NAMALWA (cell line): ENCODE measurements around the gene CGB3.
"Not testable (repeated sequence)": the region's sequence is repeated elsewhere in the genome, so short reads cannot be mapped to it uniquely, and the experiment has no call there.

Experiments used
- DNase-seq: peaks from one replicate; pipeline ENCODE4 v3.0.0-alpha.2; 2015; ENCODE audit warnings: low spot score

The CGB3 gene

DNA sequence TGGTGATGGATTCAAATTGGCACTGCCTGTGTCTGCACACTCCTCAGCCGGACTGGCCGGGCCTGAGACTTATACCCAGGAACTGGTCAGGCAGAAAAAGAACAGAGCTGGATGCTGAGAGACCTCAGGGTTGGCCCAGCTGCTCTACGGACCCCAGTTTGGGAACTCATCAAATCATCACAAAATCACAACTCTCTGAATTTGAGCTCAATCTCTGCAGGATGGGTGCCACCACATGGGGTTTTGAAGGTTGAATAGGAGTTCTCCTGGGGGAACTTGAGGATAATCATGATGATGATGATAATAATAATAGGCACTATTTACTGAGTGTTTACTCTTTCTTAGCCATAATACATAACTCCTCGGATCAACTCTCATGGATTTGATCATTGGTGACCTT, 18.5 kb upstream of the CGB3 start:
- not testable (repeated sequence) for DNase-seq

DNA sequence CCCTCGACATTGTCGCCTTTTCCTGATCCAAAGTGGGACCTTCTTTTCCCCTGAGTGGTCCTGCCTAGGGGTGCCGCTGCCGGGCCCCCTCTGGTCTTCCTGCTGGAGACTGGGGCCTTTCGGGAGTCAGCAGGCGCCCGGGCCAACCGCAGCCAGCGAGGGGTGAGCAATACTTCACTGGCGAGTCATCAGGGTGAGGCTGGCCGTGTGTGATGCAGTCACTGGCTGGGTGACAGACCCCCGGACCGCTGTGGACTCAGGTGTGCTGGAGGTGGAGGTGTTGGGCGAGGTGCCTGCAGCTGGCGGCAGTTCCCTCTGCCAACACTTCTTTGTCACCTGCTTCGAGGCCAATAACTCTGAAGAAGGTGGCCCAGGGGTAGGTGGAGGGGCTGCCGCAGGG, 18.0 kb upstream of the CGB3 start:
- no peak for DNase-seq

DNA sequence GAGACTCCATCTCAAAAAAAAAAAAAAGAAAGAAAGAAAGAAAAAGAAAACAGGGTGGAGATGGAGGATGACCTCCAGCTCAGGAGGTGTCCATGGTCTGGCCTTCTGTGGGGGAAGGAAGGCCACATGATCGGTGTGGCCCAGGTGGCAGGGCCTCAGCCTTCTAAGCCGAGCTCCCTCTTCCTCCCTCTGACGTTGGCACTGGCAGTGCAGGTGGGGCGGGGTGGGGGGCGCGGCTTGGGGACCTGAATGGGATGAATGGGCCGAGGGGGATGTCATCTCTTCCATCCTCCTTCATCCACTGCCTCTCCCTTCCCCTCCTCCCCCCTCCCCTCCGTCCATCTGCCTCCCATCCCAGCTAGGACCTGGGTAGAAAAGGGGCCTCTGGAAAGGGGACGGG, 15.6 kb upstream of the CGB3 start:
- DNase-seq: not testable (repeated sequence)

DNA sequence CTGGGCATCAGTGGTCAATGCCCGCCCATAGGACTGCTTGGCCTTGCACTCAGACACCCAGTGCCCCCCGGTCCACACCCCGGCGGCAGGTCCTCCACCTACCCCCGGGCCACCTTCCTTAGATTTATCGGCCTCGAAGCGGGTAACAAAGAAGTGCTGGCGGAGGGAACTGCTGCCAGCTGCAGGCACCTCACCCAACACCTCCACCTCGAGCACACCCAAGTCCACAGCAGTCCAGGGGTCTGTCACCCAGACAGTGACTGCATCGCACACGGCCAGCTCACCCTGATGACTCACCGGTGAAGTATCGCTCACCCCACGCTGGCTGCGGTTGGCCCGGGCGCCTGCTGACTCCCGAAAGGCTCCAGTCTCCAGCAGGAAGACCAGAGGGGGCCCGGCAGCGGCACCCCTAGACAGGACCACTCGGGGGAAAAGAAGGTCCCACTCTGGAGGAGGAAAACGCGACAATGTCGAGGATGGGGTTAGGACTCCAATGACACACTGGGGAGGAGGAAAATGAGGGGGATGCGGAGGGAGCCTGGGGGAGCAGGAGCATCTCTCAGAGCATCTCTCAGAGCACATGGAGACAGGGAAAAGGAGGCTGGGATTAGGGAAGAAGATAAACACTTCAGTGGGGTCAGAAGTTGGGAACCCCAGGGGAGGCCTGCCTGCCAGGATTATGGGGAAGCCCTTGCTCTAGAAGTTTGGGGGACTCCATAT, 14.6 kb upstream of the CGB3 start:
- DNase-seq: not testable (repeated sequence)

DNA sequence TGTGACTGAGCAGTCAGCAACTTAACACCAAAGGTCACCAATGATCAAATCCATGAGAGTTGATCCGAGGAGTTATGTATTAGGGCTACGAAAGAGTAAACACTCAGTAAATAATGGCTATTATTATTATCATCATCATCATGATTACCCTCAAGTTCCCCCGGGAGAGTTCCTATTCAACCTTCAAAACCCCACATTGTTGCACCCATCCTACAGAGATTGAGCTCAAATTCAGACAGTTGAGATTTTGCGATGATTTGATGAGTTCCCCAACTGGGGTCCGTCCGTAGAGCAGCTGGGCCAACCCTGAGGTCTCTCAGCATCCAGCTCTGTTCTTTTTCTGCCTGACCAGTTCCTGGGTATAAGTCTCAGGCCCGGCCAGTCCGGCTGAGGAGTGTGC, 14.0 kb upstream of the CGB3 start:
- not testable (repeated sequence) for DNase-seq

DNA sequence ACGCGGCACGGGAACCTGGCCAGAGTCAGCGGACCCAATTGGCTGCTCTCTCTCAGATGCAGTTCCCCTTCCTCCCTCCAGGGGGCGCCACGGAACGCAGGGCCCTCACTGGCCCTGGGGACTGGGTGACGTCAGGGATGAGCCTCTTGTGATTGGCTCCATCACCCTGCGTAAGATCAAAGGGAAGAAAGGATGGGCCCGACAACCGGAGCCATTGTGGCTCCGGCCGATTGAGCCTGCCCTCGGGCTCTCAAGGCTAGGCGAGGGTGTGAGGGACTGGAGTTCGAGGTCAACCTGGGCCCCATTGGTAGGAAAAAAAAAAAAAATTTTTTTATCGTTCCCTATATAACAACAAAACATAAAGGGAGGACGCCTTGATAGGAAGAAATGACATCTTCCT, 12.7 kb upstream of the CGB3 start, which contains the start of gene CGB1:
CGB1 (minus strand) TSS at position 81 of the 400 bp plus-strand sequence. CDS start 184 bp downstream, outside the sequence.
- DNase-seq: peak; percentile 75

DNA sequence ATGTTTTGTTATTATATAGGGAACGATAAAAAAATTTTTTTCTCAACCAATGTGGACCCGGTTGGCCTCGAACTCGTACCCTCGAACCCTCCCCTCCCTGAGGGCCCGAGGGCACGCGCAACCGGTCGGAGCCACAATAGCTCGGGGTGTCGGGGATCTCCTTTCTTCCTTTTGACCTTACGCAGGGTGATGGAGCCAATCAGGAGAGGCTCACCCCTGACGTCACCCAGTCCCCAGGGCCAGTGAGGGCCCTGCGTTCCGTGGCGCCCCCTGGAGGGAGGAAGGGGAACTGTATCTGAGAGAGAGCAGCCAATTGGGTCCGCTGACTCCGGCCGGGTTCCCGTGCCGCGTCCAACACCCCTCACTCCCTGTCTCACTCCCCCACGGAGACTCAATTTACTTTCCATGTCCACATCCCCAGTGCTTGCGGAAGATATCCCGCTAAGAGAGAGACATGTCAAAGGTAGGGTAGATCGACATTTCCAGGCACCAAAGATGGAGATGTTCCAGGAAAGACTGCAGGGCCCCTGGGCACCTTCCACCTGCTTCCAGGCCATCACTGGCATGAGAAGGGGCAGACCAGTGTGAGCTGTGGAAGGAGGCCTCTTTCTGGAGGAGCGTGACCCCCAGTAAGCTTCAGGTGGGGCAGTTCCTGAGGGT, 7.6 kb upstream of the CGB3 start, which contains the start of gene CGB2:
CGB2 (plus strand) TSS at position 249 of the 660 bp plus-strand sequence; CDS start at position 455, 206 bp downstream.
- DNase-seq: peak; percentile 51

DNA sequence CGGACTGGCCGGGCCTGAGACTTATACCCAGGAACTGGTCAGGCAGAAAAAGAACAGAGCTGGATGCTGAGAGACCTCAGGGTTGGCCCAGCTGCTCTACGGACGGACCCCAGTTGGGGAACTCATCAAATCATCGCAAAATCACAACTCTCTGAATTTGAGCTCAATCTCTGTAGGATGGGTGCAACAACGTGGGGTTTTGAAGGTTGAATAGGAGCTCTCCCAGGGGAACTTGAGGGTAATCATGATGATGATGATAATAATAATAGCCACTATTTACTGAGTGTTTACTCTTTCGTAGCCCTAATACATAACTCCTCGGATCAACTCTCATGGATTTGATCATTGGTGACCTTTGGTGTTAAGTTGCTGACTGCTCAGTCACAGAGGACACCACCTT, 6.2 kb upstream of the CGB3 start:
- DNase-seq: not testable (repeated sequence)

DNA sequence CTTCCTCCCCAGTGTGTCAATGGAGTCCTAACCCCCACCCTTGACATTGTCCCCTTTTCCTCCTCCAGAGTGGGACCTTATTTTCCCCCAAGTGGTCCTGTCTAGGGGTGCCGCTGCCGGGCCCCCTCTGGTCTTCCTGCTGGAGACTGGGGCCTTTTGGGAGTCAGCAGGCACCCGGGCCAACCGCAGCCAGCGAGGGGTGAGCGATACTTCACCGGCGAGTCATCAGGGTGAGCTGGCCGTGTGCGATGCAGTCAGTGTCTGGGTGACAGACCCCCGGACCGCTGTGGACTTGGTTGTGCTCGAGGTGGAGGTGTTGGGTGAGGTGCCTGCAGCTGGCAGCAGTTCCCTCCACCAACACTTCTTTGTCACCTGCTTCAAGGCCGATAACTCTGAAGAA, 5.6 kb upstream of the CGB3 start:
- not testable (repeated sequence) for DNase-seq

DNA sequence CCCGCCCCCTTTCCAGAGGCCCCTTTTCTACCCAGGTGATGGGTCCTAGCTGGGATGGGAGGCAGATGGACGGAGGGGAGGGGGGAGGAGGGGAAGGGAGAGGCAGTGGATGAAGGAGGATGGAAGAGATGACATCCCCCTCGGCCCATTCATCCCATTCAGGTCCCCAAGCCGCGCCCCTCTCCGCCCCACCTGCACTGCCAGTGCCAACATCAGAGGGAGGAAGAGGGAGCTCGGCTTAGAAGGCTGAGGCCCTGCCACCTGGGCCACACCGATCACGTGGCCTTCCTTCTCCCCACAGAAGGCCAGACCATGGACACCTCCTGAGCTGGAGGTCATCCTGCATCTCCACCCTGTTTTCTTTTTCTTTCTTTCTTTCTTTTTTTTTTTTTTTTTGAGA, 4.6 kb upstream of the CGB3 start:
- not testable (repeated sequence) for DNase-seq

DNA sequence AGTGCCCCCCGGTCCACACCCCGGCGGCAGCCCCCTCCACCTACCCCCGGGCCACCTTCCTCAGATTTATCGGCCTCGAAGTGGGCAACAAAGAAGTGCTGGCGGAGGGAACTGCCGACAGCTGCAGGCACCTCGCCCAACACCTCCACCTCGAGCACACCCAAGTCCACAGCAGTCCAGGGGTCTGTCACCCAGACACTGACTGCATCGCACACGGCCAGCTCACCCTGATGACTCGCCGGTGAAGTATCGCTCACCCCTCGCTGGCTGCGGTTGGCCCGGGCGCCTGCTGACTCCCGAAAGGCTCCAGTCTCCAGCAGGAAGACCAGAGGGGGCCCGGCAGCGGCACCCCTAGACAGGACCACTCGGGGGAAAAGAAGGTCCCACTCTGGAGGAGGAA, 1.5 kb upstream of the CGB3 start:
- not testable (repeated sequence) for DNase-seq

DNA sequence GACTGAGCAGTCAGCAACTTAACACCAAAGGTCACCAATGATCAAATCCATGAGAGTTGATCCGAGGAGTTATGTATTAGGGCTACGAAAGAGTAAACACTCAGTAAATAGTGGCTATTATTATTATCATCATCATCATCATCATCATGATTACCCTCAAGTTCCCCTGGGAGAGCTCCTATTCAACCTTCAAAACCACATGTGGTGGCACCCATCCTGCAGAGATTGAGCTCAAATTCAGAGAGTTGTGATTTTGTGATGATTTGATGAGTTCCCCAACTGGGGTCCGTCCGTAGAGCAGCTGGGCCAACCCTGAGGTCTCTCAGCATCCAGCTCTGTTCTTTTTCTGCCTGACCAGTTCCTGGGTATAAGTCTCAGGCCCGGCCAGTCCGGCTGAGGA, 955 bp upstream of the CGB3 start:
- not testable (repeated sequence) for DNase-seq

DNA sequence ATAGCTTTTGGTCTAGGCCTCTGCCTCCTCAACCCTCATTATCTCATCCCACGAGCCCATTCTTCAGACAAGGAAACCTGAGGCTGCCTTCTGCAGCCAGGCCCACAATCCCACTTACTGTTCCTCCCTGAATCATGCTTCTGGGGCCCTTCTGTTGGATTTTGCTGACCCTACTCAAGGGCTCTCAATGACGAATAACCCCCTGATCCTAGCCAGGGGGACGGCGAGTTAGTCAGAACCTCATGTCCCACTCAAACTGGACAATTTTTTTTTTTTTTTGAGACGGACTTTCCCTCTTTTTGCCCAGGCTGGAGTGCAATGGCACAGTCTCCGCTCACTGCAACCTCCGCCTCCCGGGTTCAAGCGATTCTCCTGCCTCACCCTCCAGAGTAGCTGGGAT, 2.0 kb downstream of the CGB3 start:
- no peak for DNase-seq

DNA sequence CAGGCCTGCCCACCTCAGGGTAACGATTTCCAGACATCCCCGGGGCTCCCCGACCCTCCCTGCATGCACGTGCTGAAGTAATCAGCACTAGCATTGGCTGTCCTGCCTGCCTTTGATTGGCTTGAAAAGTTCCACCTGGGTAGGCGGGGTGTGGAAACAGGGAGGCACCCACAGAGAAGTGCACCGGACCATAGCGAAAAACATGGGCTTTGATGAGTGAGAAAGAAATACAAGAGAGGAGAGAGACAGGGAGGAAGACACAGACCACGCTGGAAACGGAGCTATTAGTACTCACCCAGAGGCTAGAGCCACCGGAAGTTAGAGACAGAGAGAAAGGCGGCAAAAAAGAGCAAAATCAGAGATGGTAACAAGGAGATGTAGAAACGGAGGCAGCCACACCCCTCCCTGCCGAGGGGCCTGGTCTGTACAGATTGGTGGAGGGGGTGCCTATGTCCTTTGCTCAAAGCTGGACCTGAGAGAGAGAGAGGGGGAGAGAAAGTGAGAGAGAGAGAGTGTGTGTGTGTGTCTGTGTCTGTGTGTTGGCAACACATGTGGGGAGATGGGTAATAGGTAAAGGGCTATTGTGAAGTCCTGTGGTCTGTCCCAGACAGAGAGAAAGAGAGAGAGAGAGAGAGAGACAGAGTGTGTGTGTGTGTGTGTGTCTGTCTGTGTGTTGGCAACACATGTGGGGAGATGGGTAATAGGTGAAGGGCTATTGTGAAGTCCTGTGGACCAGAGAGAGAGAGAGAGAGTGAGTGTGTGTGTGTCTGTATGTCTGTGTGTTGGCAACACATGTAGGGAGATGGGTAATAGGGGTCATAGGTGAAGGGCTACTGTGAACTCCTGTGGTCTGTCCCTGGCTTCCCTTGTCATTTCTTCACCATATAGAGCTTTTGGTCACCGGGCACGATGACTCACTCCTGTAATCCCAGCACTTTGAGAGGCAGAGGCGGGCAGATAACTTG, 2.9 kb downstream of the CGB3 start:
- peak; percentile 45 for DNase-seq

DNA sequence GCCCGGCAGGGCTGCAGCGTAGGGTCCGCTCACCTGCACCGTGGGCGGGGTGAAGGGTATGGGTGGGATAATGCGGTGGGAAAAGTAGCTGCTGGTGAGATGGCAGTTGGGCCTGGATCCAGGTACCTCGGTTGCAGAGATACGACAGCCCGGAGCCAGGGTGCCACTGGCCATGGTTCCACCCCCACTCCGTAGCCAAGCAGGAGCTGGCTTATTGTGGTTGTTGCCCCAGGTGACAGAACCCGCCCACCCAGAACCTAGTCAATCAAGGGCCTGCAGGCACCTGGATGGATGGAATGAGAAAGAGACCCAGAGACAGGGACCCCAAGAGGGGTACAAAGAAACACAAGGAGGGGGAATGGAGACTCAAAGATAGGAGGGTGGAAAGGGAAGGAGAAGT, 3.8 kb downstream of the CGB3 start:
- DNase-seq: no peak

DNA sequence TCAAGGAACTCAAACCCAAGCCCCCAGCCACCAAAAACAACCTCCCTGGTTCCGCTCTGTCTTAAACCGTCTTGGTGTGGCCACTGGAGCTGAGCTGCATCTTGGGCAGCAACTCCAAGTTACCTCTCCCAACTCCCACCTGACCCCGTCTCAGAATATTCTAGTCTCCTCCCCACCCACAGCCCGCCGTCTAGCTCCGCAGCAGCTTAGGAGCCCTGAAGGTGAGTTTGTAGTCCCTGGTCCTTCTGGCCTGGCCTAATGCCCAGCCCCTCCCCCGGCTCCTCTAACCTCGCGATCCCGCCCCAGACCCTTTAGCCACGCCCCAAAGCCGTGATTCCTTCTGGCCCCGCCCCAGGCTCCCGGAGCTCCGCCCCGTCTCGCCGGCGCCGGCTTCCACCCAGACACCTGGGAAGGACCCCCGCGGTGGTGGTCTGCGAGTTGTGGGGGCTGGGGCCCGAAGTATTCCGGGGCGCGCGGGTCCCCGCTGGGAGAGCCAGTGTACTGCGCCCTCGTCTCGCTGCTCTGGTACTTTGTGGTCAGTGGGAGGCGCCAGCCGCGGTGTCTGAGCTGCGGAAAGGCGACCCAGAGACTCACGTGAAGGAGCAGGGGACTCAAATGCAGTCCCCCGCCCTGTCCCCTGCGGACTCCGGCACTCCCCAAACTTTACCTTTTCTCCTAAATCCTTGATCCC, 4.7 kb downstream of the CGB3 start:
- peak; percentile 41 for DNase-seq

DNA sequence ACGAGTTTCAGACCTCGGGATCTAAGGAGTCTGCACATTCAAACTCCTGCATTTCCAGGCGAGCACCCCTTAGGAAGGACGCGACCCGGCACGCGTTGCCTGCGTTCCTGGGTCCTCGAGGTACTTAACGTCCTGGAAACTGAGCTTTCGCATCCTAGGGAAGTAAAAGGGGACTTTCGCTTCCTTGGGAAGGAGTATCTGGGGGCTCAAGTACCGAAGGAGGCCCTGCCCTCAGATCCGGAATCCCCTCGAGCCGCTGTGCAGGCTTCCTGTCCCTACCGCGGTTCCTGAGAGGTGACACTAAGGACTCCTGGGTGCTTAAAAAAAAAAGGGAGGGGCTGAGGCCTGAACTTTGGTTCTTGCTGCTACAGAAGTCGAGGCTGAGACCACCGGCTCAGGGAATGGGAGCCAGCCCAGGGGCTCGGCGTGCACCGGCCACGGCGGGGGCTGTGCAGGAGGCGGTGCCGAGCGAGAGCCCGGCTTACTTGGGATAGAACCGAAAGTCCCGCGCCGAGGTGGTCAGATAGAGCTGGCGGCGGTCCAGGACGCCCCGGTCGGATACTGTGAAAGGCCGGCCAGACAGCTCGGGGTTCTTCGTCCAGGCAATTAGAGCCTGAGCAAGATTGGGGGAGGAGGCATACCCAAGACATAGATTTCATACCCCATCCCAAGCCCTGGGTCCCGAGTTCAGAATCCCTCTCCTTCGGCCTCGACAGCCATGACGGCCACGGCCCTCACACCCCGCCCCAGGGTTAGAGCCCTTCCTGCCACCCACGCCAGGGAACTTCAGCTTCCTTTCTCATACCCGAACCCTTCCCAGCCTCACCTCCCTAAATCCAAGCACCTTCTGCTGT, 5.5 kb downstream of the CGB3 start:
- DNase-seq: not testable (repeated sequence)

DNA sequence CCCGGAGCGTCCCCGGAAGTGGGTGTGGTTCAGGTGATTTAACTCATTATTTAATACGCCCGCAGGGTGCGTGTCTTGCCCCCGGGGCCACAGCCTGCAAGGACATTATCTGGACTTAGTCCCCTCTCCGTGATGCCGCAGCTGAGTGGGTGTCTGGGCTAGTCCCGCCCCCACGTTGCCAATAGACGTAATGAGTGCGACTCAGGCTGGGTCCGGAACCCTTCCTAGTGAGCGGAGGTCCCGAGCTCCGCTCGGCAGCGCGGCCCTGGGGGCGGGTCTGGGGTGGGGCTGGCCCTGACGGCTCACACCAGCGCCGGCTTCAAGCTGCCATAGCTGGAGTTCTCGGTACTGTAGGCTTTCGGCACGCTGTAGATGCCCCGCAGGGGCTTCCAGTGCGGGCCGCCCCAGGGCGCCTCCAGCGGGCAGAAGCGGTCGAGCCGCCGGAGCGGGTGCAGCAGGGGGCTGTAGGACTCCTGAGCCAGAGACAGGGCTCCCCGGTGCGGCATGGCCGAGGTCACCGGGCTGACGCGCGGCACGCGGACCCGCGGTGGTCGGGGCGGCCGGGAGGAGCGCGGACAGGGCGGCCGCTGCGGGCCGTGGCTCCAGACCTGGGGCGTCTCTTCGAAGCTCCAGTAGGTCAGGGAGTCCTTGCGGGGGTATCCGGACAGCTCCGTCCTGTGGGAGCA, 6.3 kb downstream of the CGB3 start:
- DNase-seq: peak; percentile 79

DNA sequence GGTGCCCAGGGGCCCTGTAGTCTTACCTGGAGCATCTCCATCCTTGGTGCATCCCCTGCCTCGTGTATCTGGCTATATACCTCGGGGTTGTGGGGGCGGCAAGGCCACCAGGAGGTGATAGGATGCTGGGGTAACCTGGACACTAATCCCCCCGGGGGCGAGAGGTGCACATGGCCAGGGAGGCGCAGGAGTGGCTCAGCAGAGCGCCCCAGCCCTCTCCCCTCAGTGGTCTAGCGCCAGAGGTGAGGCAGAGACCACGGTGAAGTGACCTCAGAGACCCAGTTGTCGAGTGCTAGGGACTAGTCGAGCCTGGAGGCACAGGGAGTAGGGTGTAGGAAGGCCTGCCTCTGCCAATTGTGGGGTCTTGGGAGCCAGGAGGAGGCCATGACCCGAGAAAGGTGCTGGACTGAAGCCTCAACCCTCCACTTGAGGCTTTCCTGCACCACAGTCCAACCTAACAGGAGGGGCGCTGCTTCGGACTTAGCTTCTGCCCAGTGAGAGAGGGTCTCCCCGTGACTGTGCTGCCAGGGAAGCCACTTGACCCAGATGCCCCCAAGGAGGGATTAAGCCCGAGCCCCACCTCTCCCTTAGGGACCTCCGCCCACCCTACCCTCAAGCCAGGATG, 7.0 kb downstream of the CGB3 start, which contains the start of gene LHB:
LHB (minus strand) TSS at position 51 of the 625 bp plus-strand sequence; CDS start at position 41, 10 bp downstream.
- no peak for DNase-seq
